Bone marrow (tissue), 2 donors: ENCODE data around the gene RAB5IF.
"Not testable (repeated sequence)": the region's sequence is repeated elsewhere in the genome, so short reads cannot be mapped to it uniquely, and the experiment has no call there.

Source experiments
- DNase-seq, 2 donors: peaks; one replicate each; lab custom pipeline; 2025; lab: John Stamatoyannopoulos, UW

Gene RAB5IF

DNA sequence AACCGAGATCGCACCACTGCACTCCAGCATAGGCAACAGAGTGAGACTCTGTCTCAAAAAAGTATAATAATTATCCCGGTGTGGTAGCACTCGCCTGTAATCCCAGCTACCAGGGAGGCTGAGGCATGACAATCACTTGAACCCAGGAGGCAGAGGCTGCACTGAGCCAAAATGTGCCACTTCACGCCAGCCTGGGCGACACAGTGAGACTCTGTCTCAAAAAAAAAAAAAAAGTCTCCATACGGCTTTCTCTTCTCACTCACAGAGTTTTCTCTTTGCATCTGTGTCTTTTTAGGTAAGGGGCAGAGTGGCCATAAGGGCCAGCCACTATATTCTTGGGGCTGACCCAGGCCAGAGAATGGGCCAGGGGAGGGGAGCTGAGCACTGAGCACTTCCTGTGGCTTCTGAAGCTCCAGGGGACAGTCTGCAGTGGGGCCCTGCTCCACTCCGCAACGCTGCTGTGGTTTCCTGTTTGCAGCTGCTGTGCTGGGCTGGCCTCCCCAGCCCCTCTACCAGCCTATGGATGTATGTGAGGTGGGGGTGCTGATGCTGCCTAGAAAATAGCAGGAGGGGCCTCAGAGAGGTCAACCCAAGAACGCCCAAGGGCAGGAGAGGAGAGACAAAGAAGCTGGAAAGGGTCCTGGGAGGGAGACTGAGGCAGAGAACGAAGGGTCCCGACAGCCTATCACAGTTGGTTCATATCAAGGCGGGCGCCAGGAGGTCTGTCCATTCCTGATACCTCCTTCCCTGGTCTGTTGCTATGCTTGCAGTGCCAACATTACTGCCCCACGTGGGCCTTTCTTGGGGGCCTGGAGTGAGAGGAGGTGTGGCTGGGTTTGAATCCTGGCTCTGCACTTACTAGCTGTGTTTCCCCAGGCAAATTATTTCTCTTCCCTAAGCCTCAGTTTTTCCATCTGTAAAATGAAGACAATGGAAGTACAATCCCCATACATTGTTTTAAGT lies 24.4 kb downstream of the RAB5IF start:
- no peak for DNase-seq

DNA sequence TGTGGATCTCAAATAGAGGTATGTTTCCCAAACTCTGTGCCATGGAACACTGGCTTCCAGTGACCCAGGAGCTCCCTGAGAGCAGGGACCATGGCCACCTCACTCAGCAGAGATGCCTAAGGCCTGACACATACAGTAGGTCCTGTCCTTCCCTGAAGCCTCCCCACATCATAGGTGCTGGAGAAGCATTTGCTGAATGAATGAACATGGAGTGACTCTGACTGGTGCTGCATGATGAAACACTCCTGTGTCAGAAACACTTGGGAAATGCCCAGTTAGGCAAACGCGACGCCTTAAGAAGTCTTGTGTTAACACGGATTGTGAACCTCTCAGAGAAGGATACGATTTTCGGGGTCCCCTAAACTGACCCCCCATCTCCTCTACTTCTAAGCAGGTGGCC lies 26.1 kb downstream of the RAB5IF start:
- no peak for DNase-seq

DNA sequence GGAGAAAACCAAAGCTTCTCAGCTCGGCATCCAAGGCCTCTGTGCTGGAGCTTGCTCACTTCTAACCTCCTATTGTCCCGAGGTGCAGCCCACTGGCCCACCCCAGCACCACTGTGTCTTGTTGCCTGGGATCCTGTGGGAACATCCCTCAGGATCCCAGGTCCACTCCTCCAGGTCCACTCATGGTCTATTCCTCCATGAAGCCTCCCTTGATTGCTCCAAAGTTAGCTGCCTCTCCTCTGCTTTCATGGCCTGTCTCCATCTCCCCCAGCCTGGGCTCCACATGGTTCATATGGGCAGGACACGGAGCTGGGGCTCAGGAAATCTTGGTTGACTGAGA lies 26.5 kb downstream of the RAB5IF start:
- DNase-seq, result no peak

DNA sequence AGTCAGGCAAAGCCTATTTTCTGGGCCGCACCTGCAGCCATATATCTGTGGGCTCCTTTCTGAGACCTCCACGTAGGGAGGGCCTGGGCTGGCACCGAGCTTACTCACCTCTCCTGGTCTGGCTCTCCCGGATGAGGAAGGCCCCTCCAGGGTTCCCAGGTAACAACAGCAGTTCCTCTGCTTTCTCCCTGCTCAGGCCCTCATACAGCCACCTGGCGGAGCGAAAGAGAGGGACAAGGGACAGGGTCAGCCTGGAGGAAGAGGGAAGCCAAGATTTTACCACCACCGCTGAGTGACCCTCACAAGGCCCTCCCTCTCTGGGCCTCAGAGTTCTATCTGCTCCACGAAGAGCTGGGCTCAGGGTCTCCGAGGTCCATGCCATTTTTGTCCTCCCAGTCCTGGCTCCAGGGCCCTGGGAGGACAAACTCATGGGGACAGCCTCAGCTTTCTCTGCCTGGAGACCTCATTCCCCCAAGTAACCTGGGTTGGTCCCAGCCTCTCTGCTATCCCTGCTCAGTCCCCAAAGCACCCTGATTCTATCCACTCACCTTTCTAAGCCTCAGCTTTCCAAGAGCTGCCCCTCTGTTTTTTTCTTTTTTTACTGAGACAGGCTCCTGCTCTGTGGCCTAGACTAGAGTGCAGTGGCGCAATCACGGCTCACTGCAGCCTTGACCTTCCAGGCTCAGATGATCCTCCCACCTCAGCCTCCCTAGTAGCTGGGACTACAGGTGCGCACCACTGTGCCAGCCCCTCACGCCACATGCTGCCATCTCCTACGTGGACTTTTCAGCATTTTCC lies 27.1 kb downstream of the RAB5IF start:
- no peak for DNase-seq

DNA sequence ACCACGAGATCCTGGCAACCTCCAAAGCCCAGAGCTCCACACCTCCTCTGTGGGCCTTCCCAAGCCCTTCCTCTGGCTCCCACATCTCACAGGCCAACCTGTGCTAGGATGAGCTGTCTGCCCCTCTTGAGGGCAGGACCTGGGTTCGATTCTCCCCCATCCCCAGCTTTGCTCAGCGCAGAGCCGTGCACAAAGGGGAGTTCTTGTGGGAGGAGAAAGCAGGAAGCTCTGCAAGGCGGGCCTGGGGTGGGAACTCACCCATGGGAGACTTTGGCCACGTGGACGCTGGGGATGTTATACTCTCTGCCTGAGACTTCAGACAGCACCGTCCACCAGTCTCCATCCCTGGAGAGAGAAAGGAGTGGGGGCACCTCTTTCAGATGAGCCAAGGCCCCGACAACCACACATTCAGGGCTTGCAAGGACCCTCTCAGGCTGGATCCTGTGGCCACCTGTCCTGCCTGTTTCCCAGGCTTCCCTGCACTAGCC lies 27.8 kb downstream of the RAB5IF start:
- no peak for DNase-seq

DNA sequence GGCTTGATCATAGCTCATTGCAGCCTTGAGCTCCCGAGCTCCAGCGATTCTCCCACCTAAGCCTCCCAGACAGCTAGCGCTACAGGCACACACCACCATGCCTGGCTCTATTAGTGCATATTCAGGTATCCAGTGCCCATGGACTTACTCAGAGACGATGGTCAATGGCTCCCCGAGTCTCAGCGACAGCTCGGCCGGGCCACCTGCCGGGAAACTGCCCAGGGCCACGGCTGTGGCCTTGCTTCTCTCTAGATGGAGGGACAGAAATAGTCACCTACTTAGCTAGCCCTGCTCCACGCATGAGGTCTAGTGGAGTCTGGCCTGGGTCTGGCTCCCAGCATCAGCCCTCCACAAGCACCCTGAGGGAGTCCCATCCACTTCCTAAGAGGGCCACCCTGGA lies 28.8 kb downstream of the RAB5IF start:
- no peak for DNase-seq

DNA sequence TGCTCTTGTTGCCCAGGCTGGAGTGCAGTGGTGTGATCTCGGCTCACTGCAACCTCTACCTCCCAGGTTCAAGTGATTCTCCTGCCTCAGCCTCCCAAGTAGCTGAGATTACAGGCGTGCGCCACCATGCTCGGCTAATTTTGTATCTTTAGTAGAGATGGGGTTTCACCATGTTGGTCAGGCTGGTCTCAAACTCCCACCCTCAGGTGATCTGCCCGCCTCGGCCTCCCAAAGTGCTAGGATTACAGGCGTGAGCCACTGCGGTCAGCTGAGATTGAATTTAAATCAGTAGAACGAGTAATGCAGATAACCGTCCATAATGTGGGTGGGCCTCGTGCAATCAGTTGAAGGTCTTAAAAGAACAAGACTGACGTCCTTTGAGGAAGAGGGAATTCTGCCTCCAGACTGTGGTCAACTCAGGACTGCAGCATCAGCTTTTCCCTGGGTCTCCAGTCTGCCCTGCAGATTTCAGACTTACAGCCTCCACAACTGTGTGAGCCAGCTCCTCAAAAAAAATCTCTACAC lies 33.4 kb downstream of the RAB5IF start:
- not testable (repeated sequence) for DNase-seq

DNA sequence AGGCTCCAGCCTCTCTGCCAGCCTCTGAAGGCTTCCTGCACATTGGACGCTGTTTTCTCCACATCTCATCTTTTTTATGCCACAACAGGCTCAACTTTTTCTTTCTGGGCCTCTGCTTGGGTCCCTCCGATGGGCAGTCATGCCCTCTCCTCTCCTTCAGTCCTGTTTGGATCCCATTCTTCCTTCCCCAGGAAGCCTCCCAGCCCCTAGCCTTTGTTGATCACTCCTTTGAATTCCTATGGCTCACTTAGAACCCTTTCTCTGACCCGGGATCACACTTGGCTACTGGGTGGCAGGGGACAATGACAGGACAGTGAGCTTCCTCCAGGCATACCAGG lies 35.9 kb downstream of the RAB5IF start:
- no peak for DNase-seq

DNA sequence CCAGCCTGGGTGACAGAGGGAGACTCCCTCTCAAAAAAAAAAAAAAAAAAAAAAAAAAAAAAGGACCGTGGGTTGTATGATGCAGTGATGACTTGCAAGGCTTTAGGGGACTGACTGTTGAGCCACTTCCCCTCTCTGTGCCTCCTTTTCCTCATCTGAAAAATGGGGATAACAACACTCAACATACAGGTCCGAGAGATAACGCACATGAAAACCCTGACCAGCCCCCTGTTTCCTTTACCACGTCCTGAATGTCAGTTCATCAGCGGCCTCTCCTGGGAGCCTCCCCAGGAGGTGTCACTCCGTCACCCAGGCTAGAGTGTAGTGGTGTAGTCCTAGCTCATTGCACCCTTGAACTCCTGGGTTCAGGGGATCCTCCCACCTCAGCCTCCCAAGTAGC lies 36.6 kb downstream of the RAB5IF start:
- no peak for DNase-seq

DNA sequence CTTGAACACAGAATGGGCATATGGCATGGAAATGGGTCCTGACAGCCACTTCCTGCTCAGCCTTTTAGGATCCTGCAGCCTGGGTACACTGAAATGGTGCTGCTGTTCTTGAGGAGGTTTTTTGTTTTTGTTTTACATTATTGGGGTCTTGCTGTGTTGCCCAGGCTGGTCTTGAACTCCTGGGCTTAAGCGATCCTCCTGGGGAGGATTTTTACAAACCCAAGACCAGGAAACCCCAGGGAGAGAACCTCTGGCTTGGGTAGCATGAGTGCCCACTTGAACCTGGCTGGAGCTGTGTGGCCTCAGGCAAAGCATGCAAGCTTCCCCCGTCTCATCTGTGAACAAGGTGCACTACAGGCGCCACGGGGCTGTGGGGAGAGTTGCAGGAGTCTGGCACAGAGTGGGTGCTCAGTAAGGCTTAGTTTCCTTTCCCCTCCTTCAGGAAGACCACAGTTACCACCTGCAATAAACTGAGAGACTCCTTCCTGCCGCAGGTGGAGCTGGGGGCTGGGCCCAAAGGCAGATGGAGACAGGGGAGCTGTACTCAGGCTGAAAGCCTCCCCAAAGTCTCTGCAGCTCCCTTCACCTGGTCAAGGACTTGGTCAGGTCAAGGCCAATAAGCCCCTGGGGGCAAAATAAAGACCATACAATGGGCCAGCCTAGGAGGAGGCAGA lies 38.6 kb downstream of the RAB5IF start:
- DNase-seq, result no peak

DNA sequence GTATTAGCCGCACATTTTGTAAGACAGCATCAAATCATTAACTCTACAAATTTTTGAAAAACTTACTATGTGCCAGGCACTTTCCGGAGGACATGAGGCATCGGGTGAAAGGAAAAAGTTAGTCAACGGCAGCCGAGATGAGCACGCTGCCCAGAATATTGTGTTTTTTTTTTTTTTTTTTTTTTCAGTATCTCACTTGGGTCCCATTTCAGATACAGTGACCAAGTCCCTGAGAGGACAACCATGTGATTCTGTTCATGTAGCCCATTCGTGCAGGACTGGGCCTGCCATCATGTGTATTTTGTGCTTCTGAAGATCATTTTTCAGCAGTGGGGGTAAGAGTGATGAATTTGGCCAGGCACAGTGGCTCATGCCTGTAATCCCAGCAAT lies 39.1 kb downstream of the RAB5IF start:
- no peak for DNase-seq

DNA sequence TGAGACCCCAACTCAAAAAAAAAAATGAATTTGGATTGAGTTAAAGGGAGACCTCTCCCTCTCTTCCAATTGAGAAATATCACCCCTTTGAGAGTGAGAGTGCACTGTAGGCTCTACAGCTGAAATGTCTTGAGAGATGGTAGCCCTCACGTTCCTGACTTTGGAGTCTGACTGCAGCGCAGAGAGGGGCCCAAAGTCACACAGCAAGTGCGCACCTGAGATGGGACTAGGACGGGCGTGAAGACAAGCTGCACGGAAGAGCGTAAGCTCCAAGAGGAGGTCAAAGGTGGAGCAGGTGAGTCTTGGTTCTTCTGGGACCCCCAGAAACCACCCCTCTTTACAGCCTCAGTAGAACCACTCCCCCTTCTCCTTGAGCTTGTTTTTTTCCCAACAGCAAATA lies 39.8 kb downstream of the RAB5IF start:
- DNase-seq, result no peak

DNA sequence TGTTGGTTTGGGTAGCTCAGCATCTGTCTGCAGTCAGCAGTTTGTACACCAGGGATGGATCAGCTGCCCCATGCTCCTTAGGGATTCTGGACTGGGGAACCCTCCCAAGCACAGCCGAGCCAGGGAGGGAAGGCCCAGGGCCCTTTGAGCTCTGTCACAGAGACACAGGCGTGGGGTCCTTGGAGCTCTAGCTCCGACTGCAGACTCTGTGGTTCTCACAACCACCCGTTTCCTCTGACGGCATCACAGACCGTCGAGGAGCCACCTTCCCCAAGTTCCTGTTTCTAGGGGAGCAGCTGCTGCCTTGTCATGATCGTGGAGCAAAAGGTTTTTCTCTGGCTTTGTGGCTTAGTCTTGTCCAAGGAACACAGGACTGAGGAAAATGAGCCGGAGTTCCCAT lies 40.4 kb downstream of the RAB5IF start, which contains the start of gene SLA2:
Gene SLA2, minus strand, starts transcription at position 199 of the 400 bp plus-strand sequence. CDS start 4,861 bp downstream, outside the sequence.
- peak; percentile 15 to 92 for DNase-seq

DNA sequence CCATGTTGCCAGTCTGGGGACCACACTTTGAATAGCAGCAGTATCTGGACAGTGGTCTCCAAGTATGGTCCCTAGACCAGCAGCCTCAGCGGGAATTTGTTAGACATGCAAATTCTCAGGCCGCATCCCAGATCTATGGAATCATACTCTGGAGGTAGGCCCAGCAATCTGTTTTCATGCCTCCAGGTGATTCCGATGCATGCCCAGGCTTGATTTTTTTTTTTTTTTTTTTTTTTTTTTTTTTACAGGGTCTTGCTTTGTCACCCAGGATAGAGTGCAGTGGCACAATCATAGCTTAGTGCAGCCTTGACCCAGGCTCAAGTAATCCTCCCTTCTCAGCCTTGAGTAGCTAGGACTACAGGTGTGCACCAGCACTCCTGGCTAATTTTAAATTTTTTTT lies 41.1 kb downstream of the RAB5IF start:
- no peak for DNase-seq

DNA sequence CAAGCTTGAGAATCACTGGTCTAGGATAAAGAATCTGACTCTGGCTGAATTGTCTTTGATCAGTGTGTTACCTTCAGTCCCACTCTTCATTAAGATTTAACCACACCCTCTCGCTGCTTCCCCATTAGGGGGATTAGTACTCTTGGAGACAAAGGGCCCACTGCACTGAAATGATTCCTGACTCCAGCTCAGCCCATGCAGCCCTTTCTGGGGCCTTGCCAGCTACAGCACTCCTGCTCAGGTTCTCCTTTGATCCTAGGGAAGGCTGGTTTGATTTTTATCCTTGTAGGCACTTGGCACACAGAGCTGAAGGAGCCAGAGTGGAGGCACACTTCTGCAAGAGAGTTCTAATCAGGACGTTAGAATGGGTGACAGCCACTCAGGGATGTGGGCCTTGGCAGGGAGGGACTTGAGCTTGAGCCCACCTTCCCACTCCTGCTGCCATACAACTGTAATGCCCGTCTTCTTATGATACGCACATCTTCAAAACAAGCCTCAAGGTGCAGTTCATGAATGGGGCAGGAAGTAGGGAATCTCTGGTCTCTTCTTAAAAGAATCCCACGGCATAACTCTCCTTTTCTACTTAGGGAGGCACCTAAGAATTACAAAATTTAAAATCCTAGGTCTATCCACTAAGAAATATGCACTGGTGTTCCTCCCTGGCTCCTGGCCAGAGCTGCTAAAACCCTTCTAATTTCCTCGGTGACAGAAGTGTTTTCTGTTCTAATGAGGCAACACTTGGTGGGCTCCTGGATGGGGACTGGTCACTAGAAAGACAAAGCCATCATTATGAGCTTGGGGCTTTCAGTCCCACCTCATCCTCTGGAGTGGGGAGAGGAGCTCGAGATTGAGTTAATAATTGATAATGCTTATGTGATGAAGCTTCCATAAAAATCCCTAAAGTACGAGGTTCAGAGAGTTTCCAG lies 41.9 kb downstream of the RAB5IF start:
- DNase-seq, result no peak

DNA sequence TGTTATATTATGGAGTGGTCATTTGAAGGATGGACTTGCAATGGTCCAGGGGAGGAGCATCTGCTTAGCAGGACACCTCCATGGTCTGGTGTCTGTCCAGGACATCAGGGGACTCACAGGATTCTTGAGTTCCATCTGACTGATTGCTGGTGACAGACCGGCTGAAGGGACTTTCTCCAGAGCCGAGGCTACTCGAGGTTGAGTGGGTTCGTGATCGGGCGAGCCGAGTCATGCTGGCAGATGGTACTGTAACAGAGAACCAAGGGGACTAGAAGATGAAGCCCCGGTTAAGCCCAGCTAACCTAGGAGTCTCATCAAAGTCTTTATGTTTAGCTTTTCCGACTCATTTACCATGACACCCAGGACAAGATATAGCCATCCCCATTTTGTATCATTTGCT lies 47.9 kb downstream of the RAB5IF start:
- no peak for DNase-seq

DNA sequence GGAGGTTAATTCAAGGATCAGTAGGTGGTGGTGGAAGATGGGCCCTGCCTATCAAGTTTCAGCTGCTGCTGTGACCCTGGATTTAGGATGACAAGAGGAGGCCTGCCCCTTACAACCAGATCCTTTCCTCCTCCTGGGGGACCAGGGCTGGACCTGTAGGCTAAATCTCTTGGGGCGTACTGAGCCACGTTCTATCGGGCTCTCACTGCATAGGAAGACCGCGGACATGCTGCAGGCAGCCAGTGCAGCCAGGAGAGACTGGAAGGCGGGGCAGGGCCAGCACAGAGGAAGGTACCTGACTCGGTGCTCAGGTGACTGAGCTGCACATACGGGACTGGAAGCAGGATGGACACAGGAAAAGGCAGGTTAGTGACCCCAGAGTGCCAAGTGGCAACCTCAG lies 48.9 kb downstream of the RAB5IF start:
- no peak for DNase-seq

DNA sequence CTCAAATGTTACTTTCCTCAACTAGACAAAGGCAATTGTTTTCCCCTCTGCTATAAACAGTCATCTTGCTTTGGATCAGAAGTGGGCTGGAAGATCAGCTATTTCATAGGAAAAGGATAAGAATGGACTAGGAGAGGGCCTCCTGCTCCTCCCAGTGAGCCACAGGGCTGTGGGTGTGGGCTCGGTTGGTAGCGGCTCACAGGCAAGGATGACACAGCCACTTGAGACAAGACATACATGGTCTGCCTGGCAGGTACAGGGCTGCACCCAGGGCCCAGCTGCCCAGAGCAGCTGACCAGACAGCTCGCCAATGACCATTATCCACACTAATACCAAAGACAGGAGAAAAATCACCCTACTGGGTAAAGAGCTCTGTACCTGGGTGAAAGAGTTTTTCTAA lies 49.4 kb downstream of the RAB5IF start:
- no peak for DNase-seq

DNA sequence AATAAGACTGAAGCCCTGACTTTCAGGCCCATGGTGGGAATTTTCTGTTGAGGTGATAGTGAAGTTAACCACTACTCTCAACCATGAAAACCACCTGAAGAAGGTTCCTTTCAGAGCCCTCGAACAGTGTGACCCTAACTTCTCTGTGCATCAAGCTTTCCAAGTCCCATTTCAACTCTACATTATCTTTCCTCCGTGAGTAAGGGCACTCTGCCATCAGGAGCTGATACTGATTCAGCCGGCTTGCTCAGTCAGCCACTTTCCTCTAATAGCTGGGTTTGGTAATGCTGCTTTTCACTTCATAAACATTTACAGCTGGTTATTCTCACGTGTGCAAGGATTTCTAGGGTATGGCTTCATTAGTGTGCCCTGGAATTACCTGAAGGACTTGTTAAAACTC lies 51.2 kb downstream of the RAB5IF start:
- DNase-seq, result no peak

DNA sequence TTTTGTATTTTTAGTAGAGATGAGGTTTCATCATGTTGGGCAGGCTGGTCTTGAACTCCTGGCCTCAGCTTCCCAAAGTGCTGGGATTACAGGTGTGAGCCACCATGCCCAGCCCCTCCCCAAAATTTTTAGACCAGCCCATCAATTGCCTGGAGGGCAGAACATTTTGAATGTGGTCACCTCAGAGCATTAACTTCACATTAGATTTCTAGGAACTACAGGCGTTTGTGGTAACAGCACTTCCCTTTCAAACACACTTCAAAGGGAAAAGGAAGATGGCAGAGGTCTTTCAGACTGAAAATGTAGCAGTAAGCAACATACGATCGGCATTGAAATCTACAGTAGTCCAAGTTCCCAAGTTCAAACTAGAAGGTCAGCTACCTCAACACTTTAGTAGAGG lies 52.7 kb downstream of the RAB5IF start:
- DNase-seq, result peak in 1 of 2 donors; percentile 30
